Cardiac muscle cell (in vitro differentiated cells and primary cell): ENCODE results near the gene NCOA6. TPM values are rescaled to one million over a fixed set of nuclear protein-coding genes. Genes with fewer than 3 reads are reported as not detected.

Experiments
- DNase-seq, 2 donors: peaks; one replicate each; pipeline versions ENCODE4 v3.0.0 to v3.0.0-alpha.2; 2010 to 2017; ENCODE audit warnings: low read depth in 1 of 2, low spot score in 1 of 2
- H3K27ac ChIP-seq: fragments of 200-600 bp; sonication (generic); 2 replicates; pipeline ENCODE4 v1.5.1; 2016
- H3K27me3 ChIP-seq: fragments of 200-600 bp; sonication (generic); 2 replicates; pipeline ENCODE4 v1.6.0; 2016; ENCODE audit warnings: control low read depth
- H3K36me3 ChIP-seq: fragments of 200-600 bp; sonication (generic); 2 replicates; pipeline ENCODE4 v1.5.1; 2016; ENCODE audit warnings: control low read depth
- H3K4me1 ChIP-seq: fragments of 200-600 bp; sonication (generic); 2 replicates; pipeline ENCODE4 v1.8.1; 2017; ENCODE audit warnings: low read depth, mild to moderate bottlenecking, mixed run types
- H3K4me3 ChIP-seq: fragments of 200-600 bp; sonication (generic); 2 replicates; pipeline ENCODE4 v1.5.1; 2016; ENCODE audit warnings: mild to moderate bottlenecking
- H3K9me3 ChIP-seq: fragments of 200-600 bp; sonication (generic); 2 replicates; pipeline ENCODE4 v1.5.1; 2017; ENCODE audit warnings: low read depth, mild to moderate bottlenecking, control low read depth
- polyA plus RNA-seq: library from polyadenylated mRNA; unstranded; fragments of >200 nt; fragmentation: Nextera tagmentation; extraction: Ambion mirVana; gene quantifications from 2 replicates; pipeline ENCODE4 v1.2.1, GENCODE V29; 2016
- total RNA-seq: library from RNA; depleted of rRNA; stranded (reverse); fragments of >200 nt; gene quantifications from 2 replicates; pipeline ENCODE4 v1.2.3, GENCODE V29; 2016
- TF ChIP-seq, protein P1 (sequence below): IDR thresholded peaks from 2 replicates; pipeline ENCODE4 v1.5.1; 2012; ENCODE audit warnings: low read depth, mild to moderate bottlenecking, low read length

Gene NCOA6
- total and polyA plus RNA-seq, 2 experiments from 2014 or later: 16.8 to 21.4 TPM

DNA sequence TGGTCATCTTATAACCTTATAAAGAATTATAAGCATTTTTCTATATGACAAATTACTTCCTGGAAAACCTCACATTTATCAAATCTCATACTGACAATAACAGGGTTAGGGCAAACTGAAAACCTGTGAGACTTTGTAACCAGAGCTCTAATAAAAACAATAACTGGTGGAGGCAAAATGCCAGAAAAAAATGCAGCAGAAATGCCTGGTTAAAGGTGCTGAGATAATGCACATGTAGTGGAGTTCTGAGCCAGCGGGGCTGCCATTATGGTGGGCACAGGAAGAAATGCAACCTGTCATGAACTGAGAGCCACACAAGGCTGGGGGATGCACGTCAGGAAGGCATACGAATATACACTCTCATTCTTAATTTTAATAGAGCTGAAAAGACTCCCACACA is 53.0 kb downstream of the NCOA6 start:
- H3K27me3 ChIP-seq: no peaks in the 10 kb centered on the region
- peaks cover 33% of the 10 kb centered on the region for H3K36me3 ChIP-seq
- no peak overlapping the region for H3K27ac ChIP-seq
- no peaks in the 10 kb centered on the region for H3K4me1 ChIP-seq
- H3K9me3 ChIP-seq: no peaks in the 10 kb centered on the region
- H3K4me3 ChIP-seq: no peak overlapping the region
- DNase-seq: no peak
- TF ChIP-seq, protein P1, sequence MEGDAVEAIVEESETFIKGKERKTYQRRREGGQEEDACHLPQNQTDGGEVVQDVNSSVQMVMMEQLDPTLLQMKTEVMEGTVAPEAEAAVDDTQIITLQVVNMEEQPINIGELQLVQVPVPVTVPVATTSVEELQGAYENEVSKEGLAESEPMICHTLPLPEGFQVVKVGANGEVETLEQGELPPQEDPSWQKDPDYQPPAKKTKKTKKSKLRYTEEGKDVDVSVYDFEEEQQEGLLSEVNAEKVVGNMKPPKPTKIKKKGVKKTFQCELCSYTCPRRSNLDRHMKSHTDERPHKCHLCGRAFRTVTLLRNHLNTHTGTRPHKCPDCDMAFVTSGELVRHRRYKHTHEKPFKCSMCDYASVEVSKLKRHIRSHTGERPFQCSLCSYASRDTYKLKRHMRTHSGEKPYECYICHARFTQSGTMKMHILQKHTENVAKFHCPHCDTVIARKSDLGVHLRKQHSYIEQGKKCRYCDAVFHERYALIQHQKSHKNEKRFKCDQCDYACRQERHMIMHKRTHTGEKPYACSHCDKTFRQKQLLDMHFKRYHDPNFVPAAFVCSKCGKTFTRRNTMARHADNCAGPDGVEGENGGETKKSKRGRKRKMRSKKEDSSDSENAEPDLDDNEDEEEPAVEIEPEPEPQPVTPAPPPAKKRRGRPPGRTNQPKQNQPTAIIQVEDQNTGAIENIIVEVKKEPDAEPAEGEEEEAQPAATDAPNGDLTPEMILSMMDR: no peak

DNA sequence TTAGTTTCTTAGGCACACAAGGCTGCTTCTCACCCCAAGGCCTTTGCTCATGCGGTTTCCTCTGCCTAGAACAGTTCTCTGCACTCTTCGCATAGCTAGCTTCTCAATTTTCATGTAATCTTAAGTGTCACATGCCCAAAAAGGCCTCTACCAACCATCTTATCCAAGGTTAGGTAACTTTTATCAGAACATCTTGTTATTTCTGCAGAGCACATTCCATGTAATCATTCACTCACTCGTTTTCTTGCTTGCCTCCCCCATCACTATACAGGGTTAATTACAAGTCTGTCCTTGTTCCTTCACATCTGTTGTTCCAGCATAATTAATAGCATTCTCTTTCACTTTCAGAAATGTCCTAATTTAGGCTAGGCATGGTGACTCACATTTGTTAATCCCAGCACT is 53.8 kb downstream of the NCOA6 start:
- H3K27me3 ChIP-seq: no peaks in the 10 kb centered on the region
- peak; percentile 12 to 29 for DNase-seq
- no peaks in the 10 kb centered on the region for H3K4me1 ChIP-seq
- no peak overlapping the region for H3K4me3 ChIP-seq
- no peaks in the 10 kb centered on the region for H3K9me3 ChIP-seq
- peak overlapping the region; percentile 73 for H3K27ac ChIP-seq
- peaks cover 38% of the 10 kb centered on the region for H3K36me3 ChIP-seq
- TF ChIP-seq, protein P1: no peak

DNA sequence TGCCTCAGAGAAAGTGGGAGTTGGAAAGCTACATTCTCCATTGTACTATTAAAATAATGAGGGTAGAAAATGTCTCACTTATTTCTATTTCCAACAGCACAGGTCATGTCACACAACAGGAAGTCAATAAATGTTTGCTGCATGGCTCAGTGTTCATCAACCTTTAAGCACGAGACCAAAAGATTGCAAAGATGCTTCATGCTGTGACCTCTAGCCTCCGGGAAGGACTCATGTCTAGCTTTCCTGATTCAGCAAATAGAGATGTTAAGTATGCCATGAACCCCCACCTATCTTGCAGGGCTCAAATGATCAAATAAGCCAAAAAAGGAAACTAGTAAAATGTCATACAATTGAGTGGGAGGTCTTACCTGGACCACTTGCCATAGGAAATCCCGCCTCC is 57.4 kb downstream of the NCOA6 start:
- peaks cover 41% of the 10 kb centered on the region for H3K36me3 ChIP-seq
- TF ChIP-seq, protein P1: no peak
- H3K4me1 ChIP-seq: no peaks in the 10 kb centered on the region
- H3K9me3 ChIP-seq: no peaks in the 10 kb centered on the region
- peak in 1 of 2 donors; percentile 7 for DNase-seq
- no peak overlapping the region for H3K27ac ChIP-seq
- H3K4me3 ChIP-seq: no peak overlapping the region
- H3K27me3 ChIP-seq: no peaks in the 10 kb centered on the region

DNA sequence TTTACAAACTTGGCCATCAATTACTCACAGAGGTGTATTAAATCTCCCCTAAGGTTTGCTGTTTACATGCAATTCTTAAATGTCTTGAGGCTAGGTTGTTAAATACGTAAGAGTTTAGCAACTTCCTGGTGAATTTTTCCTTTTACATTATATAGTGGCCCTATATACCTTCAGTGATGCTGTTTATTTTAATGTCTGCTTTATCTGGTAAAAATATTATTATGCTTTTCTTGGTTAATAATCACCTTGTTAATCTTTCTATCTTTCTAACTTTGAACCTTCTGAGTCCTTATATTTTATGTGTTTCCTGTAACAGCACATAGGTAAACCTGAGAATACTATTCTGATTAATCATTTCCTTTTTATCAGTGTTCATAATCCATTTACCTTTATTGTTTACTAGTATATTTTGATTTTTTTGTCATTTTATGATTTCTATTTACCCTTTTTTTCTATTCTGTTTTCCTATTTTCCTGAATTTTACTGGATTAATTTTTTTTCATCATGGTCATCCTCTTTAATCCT is 63.4 kb downstream of the NCOA6 start:
- Histone ChIP-seq H3K36me3 (peaks cover 74% of the 10 kb centered on the region), H3K4me1 (no peaks in the 10 kb centered on the region), H3K9me3 (no peaks in the 10 kb centered on the region), H3K27me3 (no peaks in the 10 kb centered on the region), H3K27ac (no peak overlapping the region), H3K4me3 (no peak overlapping the region)
- TF ChIP-seq, protein P1: no peak
- no peak for DNase-seq

DNA sequence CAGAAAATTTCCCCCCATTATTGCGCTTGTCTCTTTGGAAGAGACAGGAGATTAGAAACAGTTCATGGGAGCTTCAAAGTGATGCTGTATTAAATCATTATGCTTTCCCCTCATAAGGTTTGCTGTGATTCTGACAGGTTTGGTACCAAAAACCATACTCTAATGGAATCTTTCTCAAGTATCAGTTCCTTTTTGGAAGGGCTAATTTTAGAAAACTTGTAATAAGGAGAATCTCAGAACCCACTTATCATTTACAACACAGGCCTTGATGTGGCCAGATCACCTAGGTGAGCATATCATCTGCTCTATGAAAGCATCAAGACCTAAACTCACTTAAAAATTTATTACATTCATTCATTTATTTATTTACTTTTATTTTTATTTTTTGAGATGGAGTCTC is 70.1 kb downstream of the NCOA6 start:
- no peaks in the 10 kb centered on the region for H3K4me1 ChIP-seq
- H3K27ac ChIP-seq: no peak overlapping the region
- H3K36me3 ChIP-seq: peaks cover 59% of the 10 kb centered on the region
- H3K27me3 ChIP-seq: no peaks in the 10 kb centered on the region
- DNase-seq: no peak
- H3K9me3 ChIP-seq: no peaks in the 10 kb centered on the region
- H3K4me3 ChIP-seq: no peak overlapping the region
- TF ChIP-seq, protein P1: no peak
